H9 (cell line): ENCODE results near the gene OTX1. TPM values are rescaled to one million over a fixed set of nuclear protein-coding genes. Genes with fewer than 3 reads are reported as not detected.
"Not testable (repeated sequence)": the region's sequence is repeated elsewhere in the genome, so short reads cannot be mapped to it uniquely, and the experiment has no call there.

ENCODE experiments used
- DNase-seq: peaks from one replicate; pipeline ENCODE4 v3.0.0-alpha.2; 2017
- H2AFZ ChIP-seq: one replicate; pipeline ENCODE4 v1.6.1; 2013; ENCODE audit warnings: mild to moderate bottlenecking, low read length, control low read depth, moderate library complexity
- H2AK5ac ChIP-seq: 2 replicates; pipeline ENCODE4 v1.6.1; 2013; ENCODE audit warnings: low read length, control low read depth, mixed read lengths; ENCODE audit not compliant: insufficient read length
- H2BK120ac ChIP-seq: one replicate; pipeline ENCODE4 v1.6.1; 2013; ENCODE audit warnings: low read depth, mild to moderate bottlenecking, low read length, control low read depth, inconsistent platforms; ENCODE audit not compliant: poor library complexity, severe bottlenecking
- H2BK12ac ChIP-seq: 2 replicates; pipeline ENCODE4 v1.6.1; 2013; ENCODE audit warnings: low read length, control low read depth, mixed read lengths, low read depth; ENCODE audit not compliant: insufficient read length
- H2BK15ac ChIP-seq: 2 replicates; pipeline ENCODE4 v1.6.1; 2013; ENCODE audit warnings: low read depth, low read length, control low read depth
- H2BK20ac ChIP-seq: one replicate; pipeline ENCODE4 v1.6.1; 2013; ENCODE audit warnings: low read depth, mild to moderate bottlenecking, low read length, control low read depth, inconsistent platforms; ENCODE audit not compliant: poor library complexity, severe bottlenecking
- H2BK5ac ChIP-seq: 2 replicates; pipeline ENCODE4 v1.6.1; 2013; ENCODE audit warnings: low read length, control low read depth, mixed read lengths; ENCODE audit not compliant: insufficient read length
- H3K14ac ChIP-seq: 2 replicates; pipeline ENCODE4 v1.6.1; 2013; ENCODE audit warnings: low read length, control low read depth; ENCODE audit not compliant: insufficient read depth
- H3K18ac ChIP-seq: 2 replicates; pipeline ENCODE4 v1.6.1; 2013; ENCODE audit warnings: low read depth, mild to moderate bottlenecking, mixed read lengths, low read length, control low read depth; ENCODE audit not compliant: insufficient read length
- H3K23ac ChIP-seq: 2 replicates; pipeline ENCODE4 v1.6.1; 2013; ENCODE audit warnings: low read length, control low read depth, mixed read lengths, low read depth; ENCODE audit not compliant: insufficient read length
- H3K23me2 ChIP-seq: 2 replicates; pipeline ENCODE4 v1.6.1; 2013; ENCODE audit warnings: low read depth, mild to moderate bottlenecking, mixed read lengths, low read length, control low read depth; ENCODE audit not compliant: insufficient read length, poor library complexity, severe bottlenecking
- H3K27ac ChIP-seq: 2 replicates; pipeline ENCODE4 v1.5.1; 2013; ENCODE audit warnings: low read length, control low read depth, mixed read lengths, low read depth; ENCODE audit not compliant: insufficient read length
- H3K27me3 ChIP-seq: 2 replicates; pipeline ENCODE4 v1.6.1; 2013; ENCODE audit warnings: low read length, control low read depth, inconsistent platforms; ENCODE audit not compliant: insufficient read depth
- H3K4ac ChIP-seq: 2 replicates; pipeline ENCODE4 v1.6.1; 2013; ENCODE audit warnings: low read depth, mild to moderate bottlenecking, control low read depth, inconsistent platforms, low read length, moderate library complexity
- H3K4me1 ChIP-seq: 2 replicates; pipeline ENCODE4 v1.6.1; 2013; ENCODE audit warnings: low read length, control low read depth, inconsistent platforms; ENCODE audit not compliant: insufficient read depth
- H3K4me2 ChIP-seq: 2 replicates; pipeline ENCODE4 v1.6.1; 2013; ENCODE audit warnings: low read length, control low read depth, mixed read lengths; ENCODE audit not compliant: insufficient read length, insufficient read depth
- H3K56ac ChIP-seq: 2 replicates; pipeline ENCODE4 v1.6.1; 2013; ENCODE audit warnings: low read depth, mild to moderate bottlenecking, mixed read lengths, low read length, control low read depth; ENCODE audit not compliant: insufficient read length
- H3K79me1 ChIP-seq: 2 replicates; pipeline ENCODE4 v1.6.1; 2013; ENCODE audit warnings: low read depth, mild to moderate bottlenecking, moderate library complexity, low read length, control low read depth, inconsistent platforms; ENCODE audit not compliant: insufficient read depth, poor library complexity, severe bottlenecking
- H3K79me2 ChIP-seq: 2 replicates; pipeline ENCODE4 v1.6.1; 2013; ENCODE audit warnings: low read length, control low read depth, inconsistent platforms; ENCODE audit not compliant: insufficient read depth
- H3K9ac ChIP-seq: 2 replicates; pipeline ENCODE4 v1.6.1; 2013; ENCODE audit warnings: low read length, control low read depth, mixed read lengths; ENCODE audit not compliant: insufficient read length; ENCODE audit errors: extremely low read depth
- H3K9me3 ChIP-seq: one replicate; pipeline ENCODE4 v1.6.1; 2013; ENCODE audit warnings: low read depth, low read length, inconsistent platforms; ENCODE audit not compliant: control insufficient read depth
- H3T11ph ChIP-seq: one replicate; pipeline ENCODE4 v1.6.1; 2013; ENCODE audit warnings: mild to moderate bottlenecking, low read length, control low read depth, inconsistent platforms
- H4K20me1 ChIP-seq: one replicate; pipeline ENCODE4 v1.6.1; 2013; ENCODE audit not compliant: control insufficient read depth, insufficient read length, insufficient read depth
- H4K5ac ChIP-seq: 2 replicates; pipeline ENCODE4 v1.6.1; 2013; ENCODE audit warnings: low read depth, mild to moderate bottlenecking, mixed read lengths, low read length, control low read depth; ENCODE audit not compliant: insufficient read length
- H4K8ac ChIP-seq: replicated peaks from 2 replicates; pipeline ENCODE4 v1.6.1; 2013; ENCODE audit warnings: low read length, control low read depth, mixed read lengths, low read depth; ENCODE audit not compliant: insufficient read length
- H4K91ac ChIP-seq: 2 replicates; pipeline ENCODE4 v1.6.1; 2013; ENCODE audit warnings: low read depth, mild to moderate bottlenecking, moderate library complexity, mixed read lengths, low read length, control low read depth; ENCODE audit not compliant: insufficient read length
- H3K27ac Mint-ChIP-seq, 3 experiments: 2 replicates in 2 of 3; 3 replicates in 1 of 3; pipeline ENCODE4 v1.8.0; 2020 to 2021; ENCODE audit warnings: mixed read lengths in 3 of 3, mild to moderate bottlenecking in 1 of 3, moderate library complexity in 1 of 3
- H3K27me3 Mint-ChIP-seq: 2 replicates; pipeline ENCODE4 v1.8.0; 2021; ENCODE audit warnings: low read depth, mild to moderate bottlenecking, moderate library complexity, mixed read lengths
- H3K36me3 Mint-ChIP-seq, 3 experiments: 2 replicates in 2 of 3; 3 replicates in 1 of 3; pipeline ENCODE4 v1.8.0; 2020 to 2021; ENCODE audit warnings: low read depth in 3 of 3, mixed read lengths in 3 of 3; ENCODE audit not compliant: insufficient read depth in 1 of 3
- H3K4me1 Mint-ChIP-seq, 2 experiments: 2 replicates each; pipeline ENCODE4 v1.8.0; 2020; ENCODE audit warnings: mixed read lengths in 2 of 2
- H3K4me3 Mint-ChIP-seq, 2 experiments: 2 replicates in 1 of 2; 3 replicates in 1 of 2; pipeline ENCODE4 v1.8.0; 2020 to 2021; ENCODE audit warnings: mild to moderate bottlenecking in 2 of 2, mixed read lengths in 2 of 2, moderate library complexity in 1 of 2
- H3K9me3 Mint-ChIP-seq, 2 experiments: 2 replicates in 1 of 2; 3 replicates in 1 of 2; pipeline ENCODE4 v1.8.0; 2020; ENCODE audit warnings: mild to moderate bottlenecking in 2 of 2, mixed read lengths in 2 of 2, moderate library complexity in 1 of 2
- CTCF ChIP-seq: fragments of 200-600 bp; sonication (generic); conservative IDR thresholded peaks from 3 replicates; pipeline ENCODE4 v1.8.0; 2021; ENCODE audit warnings: antibody characterized with exemption, mild to moderate bottlenecking
- WGBS: extraction: QIAGEN DNeasy Blood & Tissue Kit; methylation state at CpG from one replicate; pipeline ENCODE4 v1.1.7; 2013; ENCODE audit warnings: missing lambda C conversion rate, low lambda C conversion rate, mixed read lengths; ENCODE audit not compliant: insufficient read length; ENCODE audit errors: extremely low coverage; 5-methylcytosine and 5-hydroxymethylcytosine counted together
- total RNA-seq: library from RNA; stranded (reverse); gene quantifications from 2 replicates; pipeline ENCODE4 v1.2.1, GENCODE V29; 2021

The OTX1 gene
- total RNA-seq, 1 experiment from 2014 or later, result 0.13 TPM

GRCh38 chr2:63018439-63018838, 32.2 kb upstream of the OTX1 start:
- Histone ChIP-seq H3K27ac (no peak overlapping the region), H3K4me1 (no peaks in the 10 kb centered on the region), H3K23me2 (no peaks in the 10 kb centered on the region)

GRCh38 chr2:63019686-63020085, 30.9 kb upstream of the OTX1 start:
- H3K4me3 Mint-ChIP-seq, H3K56ac ChIP-seq, H3K27ac Mint-ChIP-seq, H4K91ac ChIP-seq, H3K27me3 Mint-ChIP-seq, H3K9me3 Mint-ChIP-seq, H3K79me2 ChIP-seq, H4K5ac ChIP-seq, H3T11ph ChIP-seq, H2BK12ac ChIP-seq, H4K8ac ChIP-seq, H3K4ac ChIP-seq, H3K9ac ChIP-seq, H3K79me1 ChIP-seq, H3K27me3 ChIP-seq, H3K14ac ChIP-seq, H3K23ac ChIP-seq, H4K20me1 ChIP-seq, H2BK15ac ChIP-seq, H3K4me1 Mint-ChIP-seq, DNase-seq, H3K27ac ChIP-seq, H2AFZ ChIP-seq, H3K4me2 ChIP-seq, H3K9me3 ChIP-seq, H3K4me1 ChIP-seq, H2BK120ac ChIP-seq, H3K18ac ChIP-seq, H2AK5ac ChIP-seq, H2BK5ac ChIP-seq, H2BK20ac ChIP-seq, H3K36me3 Mint-ChIP-seq, H3K23me2 ChIP-seq: not testable (repeated sequence)
- WGBS, result no CpG with 5 or more reads among the region's 8 CpGs

More at GRCh38 chr2:63018439-63018838, 32.2 kb upstream of the OTX1 start:
- no peak overlapping the region for H3K56ac ChIP-seq
- no peak for TF ChIP-seq CTCF
- Mint-ChIP-seq H3K27ac (no peak overlapping the region), H3K9me3 (no peaks in the 10 kb centered on the region), H3K36me3 (no peaks in the 10 kb centered on the region; a peak in 1 of 7 replicates), H3K4me1 (peaks cover 5 to 7% of the 10 kb centered on the region in 2 experiments), H3K4me3 (no peak overlapping the region), H3K27me3 (no peaks in the 10 kb centered on the region)
- no peak overlapping the region for H2BK20ac ChIP-seq
- no peak overlapping the region for H2BK12ac ChIP-seq
- H2BK5ac ChIP-seq, result no peak overlapping the region
- no peaks in the 10 kb centered on the region for H3K79me1 ChIP-seq
- H3T11ph ChIP-seq, result no peak overlapping the region
- DNase-seq, result no peak
- no peak overlapping the region for H2AFZ ChIP-seq
- H4K8ac ChIP-seq, result no peak overlapping the region
- no peaks in the 10 kb centered on the region for H3K79me2 ChIP-seq
- no peak overlapping the region for H3K9ac ChIP-seq
- no peak overlapping the region for H4K5ac ChIP-seq
- no peak overlapping the region for H2BK15ac ChIP-seq
- no peak overlapping the region for H2BK120ac ChIP-seq
- H3K23ac ChIP-seq, result no peak overlapping the region
- no CpG with 5 or more reads among the region's 2 CpGs for WGBS
- H3K9me3 ChIP-seq, result no peaks in the 10 kb centered on the region
- H2AK5ac ChIP-seq, result no peak overlapping the region
- no peaks in the 10 kb centered on the region for H3K27me3 ChIP-seq
- no peak overlapping the region for H3K4me2 ChIP-seq
- H3K14ac ChIP-seq, result no peak overlapping the region
- no peak overlapping the region for H4K91ac ChIP-seq
- H3K4ac ChIP-seq, result no peak overlapping the region
- H4K20me1 ChIP-seq, result no peaks in the 10 kb centered on the region
- no peak overlapping the region for H3K18ac ChIP-seq
